Activated B cell treated with CpG ODN at 0.5 μM for 24 hours (primary cell): ENCODE results near the gene REC114. TPM values are rescaled to one million over a fixed set of nuclear protein-coding genes. Genes with fewer than 3 reads are reported as not detected.
"Not testable (repeated sequence)": the region's sequence is repeated elsewhere in the genome, so short reads cannot be mapped to it uniquely, and the experiment has no call there.

Experiments used
- ATAC-seq: fragments of 200-7000 bp; cut with Tn5 transposase; one replicate; pipeline ENCODE4 v1.10.0; 2021; ENCODE audit warnings: low read depth, mild to moderate bottlenecking, moderate library complexity
- CTCF ChIA-PET: fragments of 350-600 bp; sonication (Branson Sonifier 250); formaldehyde crosslinking; loops from one replicate; lab custom pipeline; 2021; ENCODE audit warnings: antibody characterized with exemption; lab: Charles Lee
- POLR2A ChIA-PET: fragments of 350-600 bp; sonication (Branson Sonifier 250); formaldehyde crosslinking; loops from one replicate; lab custom pipeline; 2021; ENCODE audit warnings: antibody characterized with exemption; lab: Charles Lee
- DNase-seq: peaks from one replicate; pipeline ENCODE4 v3.0.0; 2022
- H3K27ac Mint-ChIP-seq: one replicate; pipeline ENCODE4 v1.8.0; 2020; ENCODE audit warnings: mixed read lengths
- H3K27me3 Mint-ChIP-seq: one replicate; pipeline ENCODE4 v1.8.0; 2021; ENCODE audit warnings: mixed read lengths
- H3K36me3 Mint-ChIP-seq: one replicate; pipeline ENCODE4 v1.8.0; 2021; ENCODE audit warnings: low read depth, mixed read lengths
- H3K4me1 Mint-ChIP-seq: one replicate; pipeline ENCODE4 v1.8.0; 2021; ENCODE audit warnings: mixed read lengths
- H3K4me3 Mint-ChIP-seq: one replicate; pipeline ENCODE4 v1.8.0; 2020; ENCODE audit warnings: mild to moderate bottlenecking, mixed read lengths
- H3K9me3 Mint-ChIP-seq: one replicate; pipeline ENCODE4 v1.8.0; 2020; ENCODE audit warnings: mixed read lengths
- intact Hi-C: fragments of 100-400 bp; cut with micrococcal nuclease; formaldehyde crosslinking; loops from one replicate; pipeline ENCODE4 v1.15.1; 2024
- total RNA-seq: library from RNA; stranded (reverse); gene quantifications from 2 replicates; pipeline ENCODE4 v1.2.3, GENCODE V29; 2022
- TF ChIP-seq, protein P1 (sequence below): fragments of 200-600 bp; IDR thresholded peaks from one replicate; pipeline ENCODE4 v1.8.0; 2022; ENCODE audit warnings: antibody characterized with exemption, mild to moderate bottlenecking

The REC114 gene
- total RNA-seq, 1 donor from 2014 or later = not detected

DNA sequence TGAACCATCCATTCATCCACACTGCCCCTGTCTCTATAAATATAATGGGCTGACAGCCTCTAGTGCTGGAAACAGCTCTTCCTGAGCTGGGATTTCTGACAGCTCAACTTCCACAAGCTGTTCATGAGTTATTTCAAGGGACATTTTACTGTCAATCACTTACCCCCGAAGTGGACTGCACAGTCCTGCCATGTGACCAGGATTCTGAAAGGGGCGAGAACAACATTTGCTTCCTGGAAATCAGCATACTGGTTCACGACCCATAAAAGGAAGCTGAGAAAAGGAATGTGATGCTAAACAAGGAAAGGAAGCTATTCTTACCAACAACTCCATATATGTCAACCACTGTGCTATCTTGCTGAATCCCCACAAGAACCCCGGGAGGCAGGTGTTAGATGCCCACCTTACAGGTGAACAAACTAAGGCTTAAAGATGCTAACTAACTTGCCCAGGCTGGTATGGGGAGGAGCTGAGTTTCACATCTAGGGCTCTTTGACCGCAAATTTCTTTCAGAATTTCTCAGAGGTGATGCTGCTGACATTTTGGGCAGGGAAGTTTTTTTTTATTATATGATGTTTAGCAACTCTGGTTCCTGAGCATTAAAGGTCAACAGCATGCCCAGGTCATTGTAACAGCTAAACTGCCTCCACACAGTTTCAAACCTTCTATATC lies 16.5 kb upstream of the REC114 start:
- CTCF ChIA-PET = no interaction called here

DNA sequence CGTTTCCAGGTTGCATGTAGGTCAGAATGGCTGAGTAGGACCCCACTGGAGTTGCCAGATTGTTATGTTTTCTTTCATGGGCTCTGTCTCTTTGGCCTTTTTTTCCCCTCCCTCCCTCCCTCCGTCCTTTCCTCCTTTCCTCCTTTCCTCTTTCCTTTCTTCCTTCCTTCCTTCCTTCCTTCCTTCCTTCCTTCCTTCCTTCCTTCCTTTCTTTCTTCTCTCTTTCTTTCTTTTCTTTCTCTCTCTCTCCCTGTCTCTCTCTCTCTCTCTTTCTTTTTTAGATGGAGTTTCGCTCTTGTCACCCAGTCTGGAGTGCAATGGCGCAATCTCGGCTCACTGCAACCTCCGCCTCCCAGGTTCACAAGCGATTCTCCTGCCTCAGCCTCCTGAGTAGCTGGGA lies 11.6 kb upstream of the REC114 start:
- H3K4me1 Mint-ChIP-seq, ATAC-seq, H3K27ac Mint-ChIP-seq, H3K36me3 Mint-ChIP-seq, H3K4me3 Mint-ChIP-seq, POLR2A ChIA-PET, DNase-seq, H3K9me3 Mint-ChIP-seq, CTCF ChIA-PET, intact Hi-C loops: not testable (repeated sequence)
- H3K27me3 Mint-ChIP-seq = peaks cover 19% of the 10 kb centered on the region

More for the DNA sequence above, 16.5 kb upstream of the REC114 start:
- no peak for ATAC-seq
- Mint-ChIP-seq H3K4me1 (no peaks in the 10 kb centered on the region), H3K27me3 (peaks cover 16% of the 10 kb centered on the region), H3K9me3 (no peaks in the 10 kb centered on the region), H3K36me3 (no peaks in the 10 kb centered on the region), H3K4me3 (no peak overlapping the region), H3K27ac (no peak overlapping the region)
- POLR2A ChIA-PET = no interaction called here
- DNase-seq = no peak
- TF ChIP-seq, protein P1, sequence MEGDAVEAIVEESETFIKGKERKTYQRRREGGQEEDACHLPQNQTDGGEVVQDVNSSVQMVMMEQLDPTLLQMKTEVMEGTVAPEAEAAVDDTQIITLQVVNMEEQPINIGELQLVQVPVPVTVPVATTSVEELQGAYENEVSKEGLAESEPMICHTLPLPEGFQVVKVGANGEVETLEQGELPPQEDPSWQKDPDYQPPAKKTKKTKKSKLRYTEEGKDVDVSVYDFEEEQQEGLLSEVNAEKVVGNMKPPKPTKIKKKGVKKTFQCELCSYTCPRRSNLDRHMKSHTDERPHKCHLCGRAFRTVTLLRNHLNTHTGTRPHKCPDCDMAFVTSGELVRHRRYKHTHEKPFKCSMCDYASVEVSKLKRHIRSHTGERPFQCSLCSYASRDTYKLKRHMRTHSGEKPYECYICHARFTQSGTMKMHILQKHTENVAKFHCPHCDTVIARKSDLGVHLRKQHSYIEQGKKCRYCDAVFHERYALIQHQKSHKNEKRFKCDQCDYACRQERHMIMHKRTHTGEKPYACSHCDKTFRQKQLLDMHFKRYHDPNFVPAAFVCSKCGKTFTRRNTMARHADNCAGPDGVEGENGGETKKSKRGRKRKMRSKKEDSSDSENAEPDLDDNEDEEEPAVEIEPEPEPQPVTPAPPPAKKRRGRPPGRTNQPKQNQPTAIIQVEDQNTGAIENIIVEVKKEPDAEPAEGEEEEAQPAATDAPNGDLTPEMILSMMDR = no peak
- intact Hi-C loops = no loop called here

DNA sequence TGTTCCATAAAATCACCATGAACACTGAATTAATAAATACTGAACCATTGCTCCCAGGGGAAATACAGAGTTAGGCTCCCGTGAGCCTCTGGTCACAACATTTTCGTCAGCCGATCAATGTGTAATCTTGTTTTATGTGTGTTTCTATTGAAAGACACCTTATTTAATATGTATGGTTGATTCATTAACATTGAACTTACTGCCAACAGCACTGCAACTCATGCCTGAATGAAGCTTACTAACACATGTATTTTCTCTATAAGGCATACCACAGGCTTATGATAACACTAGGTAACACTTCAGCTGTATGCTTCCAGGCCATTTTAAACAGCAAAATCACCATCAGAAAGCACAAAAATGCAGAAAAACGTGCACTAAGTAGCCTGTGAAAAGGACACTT lies 9.1 kb upstream of the REC114 start:
- Mint-ChIP-seq H3K4me1 (no peaks in the 10 kb centered on the region), H3K27me3 (peaks cover 18% of the 10 kb centered on the region), H3K9me3 (no peaks in the 10 kb centered on the region), H3K36me3 (no peaks in the 10 kb centered on the region), H3K4me3 (no peak overlapping the region), H3K27ac (no peak overlapping the region)
- ChIA-PET POLR2A (no interaction called here), CTCF (no interaction called here)
- TF ChIP-seq, protein P1 = no peak
- DNase-seq (no peak), ATAC-seq (no peak)
- intact Hi-C loops = no loop called here

DNA sequence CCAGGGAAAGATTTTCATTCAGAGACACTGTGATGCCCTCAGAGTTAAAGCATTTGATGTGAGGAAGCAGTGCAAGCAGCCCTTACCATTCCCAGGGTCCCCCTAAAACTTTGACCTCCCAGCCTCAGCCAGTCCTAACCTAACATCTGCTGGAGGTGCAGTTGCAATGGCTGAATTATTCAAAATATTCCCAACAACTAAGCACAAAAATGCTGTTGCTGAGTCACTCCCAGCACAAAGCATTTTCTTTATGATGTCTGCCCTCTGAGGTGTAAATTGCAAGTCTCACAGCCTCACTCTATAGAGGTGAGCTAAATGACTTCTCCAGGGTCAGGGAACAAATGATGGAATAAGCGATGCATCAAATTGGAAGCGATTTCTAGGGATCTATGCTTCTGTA lies 6.4 kb upstream of the REC114 start:
- Mint-ChIP-seq H3K4me3 (no peak overlapping the region), H3K4me1 (no peaks in the 10 kb centered on the region), H3K36me3 (no peaks in the 10 kb centered on the region), H3K27me3 (peaks cover 16% of the 10 kb centered on the region), H3K9me3 (no peaks in the 10 kb centered on the region), H3K27ac (no peak overlapping the region)
- TF ChIP-seq, protein P1 = no peak
- ATAC-seq (no peak), DNase-seq (no peak)
- intact Hi-C loops = no loop called here
- POLR2A ChIA-PET = no interaction called here
- CTCF ChIA-PET = no interaction called here

DNA sequence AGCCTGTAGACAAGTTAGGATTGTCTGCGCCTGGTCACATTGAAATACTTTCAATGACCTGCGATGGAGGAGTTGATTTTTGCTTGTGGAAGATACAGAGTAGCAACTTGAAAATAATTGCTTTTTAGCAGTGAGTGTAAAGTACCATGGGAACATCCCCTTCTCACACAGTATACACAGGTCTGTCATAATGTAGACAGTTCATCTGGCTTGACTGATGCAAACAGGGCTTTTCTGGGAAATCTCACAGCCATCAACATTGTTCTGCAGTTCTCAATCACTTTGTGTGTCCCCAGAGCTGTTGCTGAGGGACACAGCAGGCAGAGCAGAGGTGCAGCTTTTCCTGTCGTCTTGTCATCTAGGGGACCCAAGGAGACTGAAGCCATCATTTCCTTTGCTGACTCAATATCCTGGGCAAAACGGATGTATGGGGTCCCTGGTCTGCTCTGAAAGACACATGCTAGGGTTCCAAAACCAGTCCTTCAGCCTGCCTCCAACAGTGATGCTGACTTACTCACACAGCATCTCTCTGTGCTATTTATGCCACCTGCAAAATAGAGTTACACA lies 5.3 kb upstream of the REC114 start:
- intact Hi-C loops = no loop called here
- H3K4me1 Mint-ChIP-seq = no peaks in the 10 kb centered on the region
- H3K27me3 Mint-ChIP-seq = peaks cover 12% of the 10 kb centered on the region
- H3K9me3 Mint-ChIP-seq = no peaks in the 10 kb centered on the region
- no peak overlapping the region for H3K27ac Mint-ChIP-seq
- no peak for DNase-seq
- H3K36me3 Mint-ChIP-seq = no peaks in the 10 kb centered on the region
- ChIA-PET CTCF (no interaction called here), POLR2A (no interaction called here)
- ATAC-seq = no peak
- TF ChIP-seq, protein P1 = no peak
- no peak overlapping the region for H3K4me3 Mint-ChIP-seq
